ENCODE measurements around the gene CCDC18.
"Not testable (repeated sequence)": the region's sequence is repeated elsewhere in the genome, so short reads cannot be mapped to it uniquely, and the experiment has no call there.

CCDC18 gene

GRCh38 chr1:93155335-93155734, 25.2 kb upstream of the CCDC18 start:
- TF ChIP-seq TCF4 (CRISPR knock-in tag; IDR thresholded peaks at IDR 0.05; ENCODE audit: borderline replicate concordance): no peak
- no peak for TF ChIP-seq TSHZ2 (CRISPR knock-in tag; IDR thresholded peaks at IDR 0.05)
- no peak for TF ChIP-seq GLIS3 (CRISPR knock-in tag; IDR thresholded peaks at IDR 0.05)
- no peak for TF ChIP-seq ESRRG (CRISPR knock-in tag; IDR thresholded peaks at IDR 0.05)
- TF ChIP-seq ZFP30 (CRISPR knock-in tag; IDR thresholded peaks at IDR 0.05): no peak
- no peak for TF ChIP-seq OSR1 (CRISPR knock-in tag; IDR thresholded peaks at IDR 0.05)
- no peak for TF ChIP-seq ZFP3 (CRISPR knock-in tag; IDR thresholded peaks at IDR 0.05)
- no peak for TF ChIP-seq PATZ1 (CRISPR knock-in tag; IDR thresholded peaks at IDR 0.05; ENCODE audit: borderline replicate concordance)
- no peak for ATAC-seq

GRCh38 chr1:93159337-93159736, 21.2 kb upstream of the CCDC18 start:
- no peak for TF ChIP-seq PATZ1 (CRISPR knock-in tag; IDR thresholded peaks at IDR 0.05; ENCODE audit: borderline replicate concordance)
- no peak for TF ChIP-seq TOX (CRISPR knock-in tag; IDR thresholded peaks at IDR 0.05; ENCODE audit: borderline replicate concordance)
- TF ChIP-seq ISL1 (CRISPR knock-in tag; IDR thresholded peaks at IDR 0.05): no peak
- TF ChIP-seq POU6F1 (CRISPR knock-in tag; IDR thresholded peaks at IDR 0.05; ENCODE audit: borderline replicate concordance, low read depth): no peak
- TF ChIP-seq CREB5 (CRISPR knock-in tag; IDR thresholded peaks at IDR 0.05; ENCODE audit: low read depth): no peak
- no peak for TF ChIP-seq ESRRG (CRISPR knock-in tag; IDR thresholded peaks at IDR 0.05)
- no peak for TF ChIP-seq PPARA (CRISPR knock-in tag; IDR thresholded peaks at IDR 0.05; ENCODE audit: borderline replicate concordance)
- no peak for TF ChIP-seq CSRNP3 (CRISPR knock-in tag; IDR thresholded peaks at IDR 0.05)
- TF ChIP-seq ZFP3 (CRISPR knock-in tag; IDR thresholded peaks at IDR 0.05): no peak
- TF ChIP-seq ZC3H10 (CRISPR knock-in tag; IDR thresholded peaks at IDR 0.05): no peak
- no peak for TF ChIP-seq TSHZ2 (CRISPR knock-in tag; IDR thresholded peaks at IDR 0.05)
- no peak for TF ChIP-seq SNAI2 (CRISPR knock-in tag; IDR thresholded peaks at IDR 0.05)
- no peak for TF ChIP-seq OSR1 (CRISPR knock-in tag; IDR thresholded peaks at IDR 0.05)
- no peak for ATAC-seq

GRCh38 chr1:93163314-93163713, 17.2 kb upstream of the CCDC18 start:
- ATAC-seq: not testable (repeated sequence)
